Fibroblast of peridontal ligament (primary cell): Measurements from ENCODE around the gene SDC3.

Source experiments
- DNase-seq: peaks from one replicate; pipeline ENCODE4 v3.0.0-alpha.2; 2010; ENCODE audit errors: extremely low read depth

Gene SDC3

GRCh38 chr1:30928789-30929134, 20.2 kb upstream of the SDC3 start:
- DNase-seq: no peak

GRCh38 chr1:30928171-30928570, 19.6 kb upstream of the SDC3 start:
- DNase-seq: no peak

DNA sequence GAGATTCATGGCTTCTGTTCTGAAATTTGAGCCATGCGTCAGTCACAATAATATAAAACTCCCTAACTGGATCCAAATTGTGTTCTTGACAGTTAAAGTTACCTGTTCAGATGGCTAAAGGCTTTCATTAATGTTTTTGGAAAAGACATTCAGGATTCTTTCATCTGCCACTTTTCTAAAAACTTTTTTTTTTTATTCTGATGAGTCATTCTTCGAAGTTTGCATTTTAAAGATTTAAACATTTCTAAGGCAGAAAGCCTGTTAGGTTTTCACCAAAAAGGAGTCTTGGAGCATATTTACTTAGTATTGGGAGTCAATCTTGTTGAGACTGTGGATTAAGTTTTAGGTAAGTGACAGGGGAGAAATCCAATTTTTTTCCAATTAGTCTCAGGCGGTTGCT, 18.9 kb upstream of the SDC3 start:
- no peak for DNase-seq

- DNase-seq: no peak
Observed at GRCh38 chr1:30923597-30923996, 15.0 kb upstream of the SDC3 start.

- DNase-seq: peak; percentile 82
Observed at GRCh38 chr1:30920827-30921226, 12.3 kb upstream of the SDC3 start.

DNA sequence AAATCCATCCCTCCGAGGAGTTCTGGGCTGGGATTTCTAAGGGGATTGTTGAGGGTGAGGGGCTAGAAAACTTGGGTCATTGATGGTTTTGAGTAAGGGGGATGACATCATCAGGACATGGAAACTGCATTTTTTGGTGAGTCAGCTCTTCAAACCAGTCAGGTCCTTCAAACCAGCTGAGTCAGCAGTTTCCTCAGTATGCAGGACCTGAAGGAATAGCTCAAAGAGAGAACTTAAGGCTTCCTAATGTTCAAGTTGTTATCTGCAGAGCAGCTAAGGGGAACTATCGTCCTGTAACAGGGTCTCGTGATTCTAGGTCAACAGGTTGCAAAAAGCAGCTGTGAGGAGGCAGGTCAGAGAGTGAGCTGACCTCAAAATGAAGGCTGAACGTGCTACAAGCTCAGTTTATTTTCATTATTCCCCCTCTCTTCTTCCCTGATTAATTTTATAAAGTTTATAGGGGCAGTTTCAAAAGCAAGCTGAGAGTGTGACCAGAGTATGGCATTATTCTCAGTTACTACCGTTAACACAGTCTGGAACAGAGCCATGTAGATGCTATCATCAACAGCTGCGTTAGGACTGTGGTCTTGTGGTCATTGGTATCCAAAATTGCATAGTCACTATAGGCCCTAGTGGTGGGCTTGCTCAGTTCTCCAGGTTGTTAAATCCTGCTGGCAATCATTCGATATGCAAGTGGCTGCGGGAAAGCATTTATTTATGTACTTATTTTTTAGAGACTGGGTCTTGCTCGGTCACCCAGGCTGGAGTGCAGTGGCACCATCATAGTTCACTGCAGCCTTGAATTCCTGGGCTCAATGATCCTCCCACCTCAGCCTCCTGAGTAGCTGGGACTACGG, 10.7 kb upstream of the SDC3 start:
- peak; percentile 65 for DNase-seq

DNA sequence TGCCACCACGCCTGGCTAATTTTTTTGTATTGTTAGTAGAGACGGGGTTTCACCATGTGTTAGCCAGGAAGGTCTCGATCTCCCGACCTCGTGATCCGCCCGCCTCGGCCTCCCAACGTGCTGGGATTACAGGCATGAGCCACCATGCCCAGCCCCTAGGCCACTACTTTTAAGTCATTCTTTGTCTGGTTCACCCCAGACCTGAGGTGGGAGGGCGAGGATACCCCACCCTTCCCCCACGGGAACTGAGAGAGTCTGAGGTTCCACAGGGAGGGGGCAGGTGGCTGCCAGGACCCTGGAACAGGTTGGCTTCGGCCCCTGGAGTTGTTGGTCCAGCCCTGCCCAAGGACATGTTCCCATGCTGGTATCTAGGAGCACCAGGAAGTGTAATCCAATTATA, 7.7 kb upstream of the SDC3 start:
- no peak for DNase-seq

GRCh38 chr1:30915491-30916230, 7.1 kb upstream of the SDC3 start:
- DNase-seq: no peak

DNA sequence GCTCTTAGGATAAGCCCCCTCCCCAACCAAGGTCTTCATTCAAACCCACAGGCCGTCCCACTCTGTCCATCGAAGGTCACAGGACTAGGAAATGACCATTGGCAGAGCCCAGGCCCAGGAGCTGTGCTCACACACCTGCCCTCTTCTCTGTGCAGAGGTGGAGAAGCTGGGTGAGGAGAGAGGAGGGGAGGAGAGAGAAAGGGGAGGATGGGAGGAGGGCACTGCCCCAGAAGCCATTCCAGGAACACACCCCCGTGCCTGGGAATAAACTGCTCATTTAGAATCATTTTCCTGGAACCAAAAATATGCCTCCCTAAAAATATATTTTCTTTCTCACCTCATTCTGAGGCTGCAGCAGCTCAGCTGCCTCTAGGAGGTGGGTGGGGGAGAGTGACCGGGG, 6.4 kb upstream of the SDC3 start:
- DNase-seq: no peak

DNA sequence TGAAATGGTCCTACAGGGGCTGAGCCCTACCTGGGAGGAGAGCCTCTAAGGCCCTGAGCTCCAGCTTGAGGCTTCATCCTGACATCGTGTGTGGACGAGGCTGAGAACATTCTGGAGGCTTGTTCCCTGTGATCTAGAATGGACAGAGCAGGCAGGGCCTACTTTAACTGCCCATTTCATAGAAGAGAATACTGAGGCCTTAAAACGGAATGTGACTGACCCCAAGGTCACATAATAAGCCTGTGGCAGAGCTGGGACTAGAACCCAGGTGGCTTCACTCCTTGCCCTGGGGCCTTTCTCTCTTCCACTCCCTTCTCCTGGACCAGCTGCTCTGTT, 6.0 kb upstream of the SDC3 start:
- no peak for DNase-seq

DNA sequence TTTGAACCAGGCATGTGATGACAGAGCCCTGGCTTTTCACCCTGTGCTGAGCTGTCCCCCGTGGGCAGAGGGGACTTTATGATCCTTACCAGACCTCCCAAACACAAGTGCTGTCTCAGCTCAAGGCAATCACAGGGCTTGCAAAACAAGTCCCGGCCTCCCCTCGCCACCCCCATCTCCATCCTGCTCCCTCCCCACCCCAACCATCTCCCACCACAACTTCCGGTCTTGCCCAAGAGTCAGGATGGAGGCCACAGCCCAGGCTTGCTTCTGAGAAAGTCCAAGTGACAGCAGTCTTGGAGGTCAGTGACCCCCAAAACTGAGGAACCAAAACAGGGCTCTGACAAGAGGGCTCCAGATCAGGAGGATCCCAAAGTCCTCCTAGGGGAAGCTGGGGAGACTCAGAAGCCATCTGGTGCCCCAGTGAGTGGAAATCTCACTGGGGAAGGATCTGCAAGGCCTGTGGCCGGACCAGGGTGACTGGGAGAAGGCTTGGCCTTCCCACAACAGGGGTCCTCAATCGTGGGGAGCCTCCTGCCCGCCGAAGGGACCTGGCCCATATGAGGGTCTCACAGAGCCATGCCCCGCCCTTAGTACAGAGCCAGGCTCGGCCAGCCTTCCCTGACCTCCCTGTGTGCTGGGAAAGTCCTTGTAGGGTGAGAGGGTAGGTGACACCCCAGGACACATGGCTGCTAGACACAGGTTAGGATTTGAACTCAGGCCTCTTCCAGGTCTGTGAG, 4.5 kb upstream of the SDC3 start:
- DNase-seq: no peak

- DNase-seq: no peak
Observed at GRCh38 chr1:30912224-30912623, 3.7 kb upstream of the SDC3 start.

DNA sequence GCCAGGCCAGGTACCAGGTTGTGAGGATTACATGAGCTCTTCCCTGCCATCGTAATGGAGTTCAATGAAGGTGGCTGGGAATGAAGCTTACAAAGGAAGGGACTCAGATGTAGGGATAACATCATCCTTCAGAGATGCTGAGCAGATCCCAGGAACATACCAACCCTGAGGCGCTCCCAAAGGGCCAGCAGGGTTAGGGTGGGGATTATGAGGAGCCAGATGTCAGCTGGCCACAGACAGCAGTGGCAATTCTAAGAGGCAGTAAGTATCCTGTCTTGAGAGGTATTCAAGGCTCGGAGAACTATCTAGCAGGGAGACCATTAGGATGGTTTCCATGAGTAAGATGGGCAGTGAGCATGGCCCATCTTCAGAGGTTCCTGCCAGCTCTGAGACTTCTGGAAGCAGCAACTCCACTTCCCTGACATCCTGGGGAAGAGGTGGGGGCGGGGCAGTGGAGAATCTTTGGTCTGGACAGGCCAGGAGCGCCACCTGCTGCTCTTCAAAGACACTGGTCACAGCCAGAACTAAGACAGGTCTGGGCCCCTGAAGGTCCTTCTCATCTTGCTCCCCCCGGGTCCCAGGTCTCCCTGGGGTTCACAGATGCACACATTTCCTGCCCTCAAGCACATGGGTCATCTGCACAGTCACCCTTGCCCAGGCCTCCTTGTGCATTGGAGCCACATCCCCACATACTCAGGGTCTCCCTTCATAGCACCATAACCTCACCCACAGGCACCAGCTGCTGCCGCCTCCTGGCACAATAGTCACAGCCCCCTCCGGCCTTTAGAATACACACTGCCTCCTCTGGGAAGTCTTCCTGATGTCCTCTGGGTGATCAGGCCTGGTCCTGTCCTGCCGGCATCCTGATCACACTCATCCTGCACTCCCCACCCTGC, 2.7 kb upstream of the SDC3 start:
- peak; percentile 83 for DNase-seq

GRCh38 chr1:30909365-30910068, 959 bp upstream of the SDC3 start:
- no peak for DNase-seq

DNA sequence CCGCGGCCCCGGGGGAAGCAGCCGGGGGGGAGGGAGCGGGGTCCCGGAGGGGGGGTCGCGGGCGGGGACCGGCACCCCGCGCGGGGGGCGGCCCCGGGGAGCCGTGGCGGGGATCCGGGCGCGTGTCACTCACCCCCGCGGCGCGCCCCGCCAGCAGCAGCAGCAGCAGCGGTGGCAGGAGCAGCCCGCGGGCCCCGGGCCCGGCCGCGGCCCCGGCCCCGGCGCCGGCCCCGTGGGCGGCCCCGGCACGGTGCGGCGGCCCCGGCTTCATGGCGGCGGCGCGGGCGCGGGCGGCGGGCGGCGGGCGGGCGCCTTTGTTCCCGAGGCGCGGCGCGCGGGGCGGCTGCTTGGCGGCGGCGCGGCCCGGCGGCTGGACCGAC, 252 bp downstream of the SDC3 start:
- no peak for DNase-seq

DNA sequence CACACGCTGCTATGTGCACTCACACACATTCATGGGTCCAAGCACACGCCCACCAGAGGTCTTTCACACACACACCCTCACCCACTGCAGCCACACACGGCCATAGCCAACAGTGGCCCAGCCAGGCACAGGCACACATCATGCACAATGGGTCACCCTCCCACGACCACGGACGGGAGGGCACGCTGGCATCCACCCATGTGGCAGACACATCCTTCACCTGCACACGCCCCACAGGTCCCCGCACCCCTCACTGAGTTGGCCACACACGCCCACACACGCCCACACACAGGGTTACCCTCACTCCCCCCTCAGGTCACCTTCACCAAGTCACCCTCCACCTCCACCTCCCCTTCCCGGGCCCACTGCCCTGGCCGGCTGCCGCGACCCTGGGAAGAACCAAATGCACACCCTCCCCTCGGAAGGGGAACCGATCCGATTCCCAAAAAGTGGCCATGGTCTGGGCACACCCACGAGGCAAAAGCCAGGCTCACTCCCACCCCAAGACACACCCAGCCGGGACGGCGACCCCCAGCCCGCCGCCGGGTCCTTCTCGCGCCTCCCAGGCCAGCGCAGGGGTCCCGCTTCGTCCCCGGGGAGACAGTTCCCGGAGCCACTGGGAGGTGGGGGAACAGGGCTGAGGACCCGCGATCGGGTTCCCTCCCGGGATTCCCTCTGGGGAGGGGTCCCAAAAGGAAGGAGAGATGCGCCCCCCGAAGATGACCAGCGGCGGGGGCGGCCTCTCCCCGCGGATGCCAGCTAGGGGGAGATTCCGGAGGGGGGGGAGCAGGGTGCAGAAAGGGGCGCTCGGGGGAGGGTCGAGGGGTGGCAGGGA, 860 bp downstream of the SDC3 start:
- DNase-seq: no peak

DNA sequence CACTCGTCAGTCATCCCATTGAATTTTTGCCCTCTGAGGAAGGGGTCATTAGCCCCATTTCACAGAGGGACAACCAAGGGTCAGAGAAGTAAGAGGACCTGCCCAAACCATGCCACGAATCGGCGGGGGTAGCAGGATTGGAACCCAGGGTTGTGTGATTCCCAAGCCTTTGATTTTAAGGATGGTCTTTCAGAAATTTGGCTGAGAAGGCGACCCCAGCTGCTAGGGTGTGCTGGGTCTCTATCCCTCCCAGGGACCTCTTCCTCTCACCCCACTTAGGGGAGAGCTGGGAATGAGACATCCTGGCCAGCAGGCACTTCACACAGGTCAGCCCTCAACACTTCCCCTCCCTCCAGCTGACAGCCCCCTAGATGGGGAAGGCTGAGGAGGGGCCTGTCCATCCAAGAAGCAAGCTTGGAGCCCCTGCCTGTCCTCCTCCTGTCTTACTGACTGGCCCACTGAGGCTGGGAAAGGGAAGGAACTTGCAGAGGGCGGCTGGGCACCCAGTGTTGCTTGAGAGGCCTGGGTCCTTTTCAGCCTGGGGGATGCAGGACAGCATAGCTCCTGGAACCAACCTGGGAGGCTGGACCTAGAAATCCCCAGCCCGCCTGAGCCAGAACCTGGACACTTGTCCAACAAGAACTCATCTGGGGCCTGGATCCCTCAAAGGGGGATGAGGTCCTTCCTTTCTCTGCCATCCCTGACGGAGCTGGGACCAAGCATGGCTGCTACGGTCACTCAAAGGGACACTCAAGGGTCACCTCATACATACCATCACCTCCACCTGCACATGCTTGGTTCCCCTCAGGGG, 1.7 kb downstream of the SDC3 start:
- no peak for DNase-seq

DNA sequence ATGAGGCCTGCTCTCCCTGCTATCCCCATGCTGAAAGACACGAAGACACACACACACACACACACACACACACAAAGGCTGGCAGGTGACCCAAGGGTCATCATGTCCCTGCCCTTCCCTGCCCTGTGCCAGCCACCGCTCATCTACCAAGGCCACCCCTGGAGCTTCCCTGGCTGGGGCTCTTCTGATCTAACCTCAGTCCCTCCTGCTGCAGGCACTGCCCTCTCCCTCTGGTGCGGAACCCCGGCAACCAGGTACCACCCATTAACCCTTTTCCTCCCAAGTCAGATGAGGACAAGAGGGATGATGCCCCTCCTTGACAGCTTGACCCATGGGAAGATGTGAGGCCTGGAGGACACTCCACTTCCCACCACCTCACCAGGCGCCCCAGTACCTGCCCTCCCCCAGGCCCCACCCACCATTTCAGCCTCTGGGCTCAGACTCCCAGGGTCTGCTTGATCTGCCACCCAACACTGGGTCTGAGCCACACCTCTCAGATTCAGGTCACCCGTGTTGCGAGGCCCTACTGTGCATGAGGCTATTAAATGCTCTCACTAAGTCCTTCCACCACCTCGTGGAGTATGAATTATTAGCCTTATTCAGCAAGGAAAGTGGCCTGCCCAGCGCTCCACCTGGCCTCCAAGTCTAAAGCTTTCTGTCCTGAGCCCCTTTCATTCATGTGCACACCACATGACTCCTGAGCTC, 2.5 kb downstream of the SDC3 start:
- DNase-seq: no peak

GRCh38 chr1:30905403-30905802, 3.2 kb downstream of the SDC3 start:
- DNase-seq: no peak
